Measurements from ENCODE around the gene PLOD3.

Gene PLOD3

GRCh38 chr7:101234636-101235035, 17.3 kb upstream of the PLOD3 start:
- Histone ChIP-seq H3K4me2 (ENCODE audit: insufficient read depth, low read length) (no peak overlapping the region), H3K27me3 (ENCODE audit: insufficient read depth, low read length, poor library complexity) (no peaks in the 10 kb centered on the region), H2AFZ (ENCODE audit: low read depth, low read length) (no peak overlapping the region), H3K36me3 (ENCODE audit: insufficient read depth, low read length) (peaks cover 46% of the 10 kb centered on the region), H4K20me1 (ENCODE audit: insufficient read depth, low read length) (peaks cover 16% of the 10 kb centered on the region), H3K9ac (ENCODE audit: low read depth, low read length) (no peak overlapping the region), H3K4me3 (ENCODE audit: low read depth in 1 of 2, low read length in 2 of 2) (no peak overlapping the region), H3K9me3 (ENCODE audit: insufficient read depth, low read length, severe bottlenecking) (no peaks in the 10 kb centered on the region), H3K4me1 (ENCODE audit: insufficient read depth, low read length) (no peaks in the 10 kb centered on the region), H3K79me2 (ENCODE audit: insufficient read depth, low read length) (no peaks in the 10 kb centered on the region), H3K27ac (ENCODE audit: low read length) (no peak overlapping the region)
- TF ChIP-seq CTCF (IDR thresholded peaks at IDR 0.05; ENCODE audit: borderline replicate concordance, extremely low read depth, low read length, poor library complexity, severe bottlenecking): no peak
- TF ChIP-seq EZH2 (IDR thresholded peaks at IDR 0.05; ENCODE audit: borderline replicate concordance, low read depth, low read length, severe bottlenecking): no peak
- ATAC-seq (ENCODE audit: insufficient read depth, low read depth) (peak; percentile 34; the same call in 1 of the 3 replicates), DNase-seq (no peak)

- Histone ChIP-seq H3K79me2 (ENCODE audit: insufficient read depth, low read length) (no peaks in the 10 kb centered on the region), H3K9ac (ENCODE audit: low read depth, low read length) (no peak overlapping the region), H3K27ac (ENCODE audit: low read length) (no peak overlapping the region), H3K4me3 (ENCODE audit: low read depth in 1 of 2, low read length in 2 of 2) (no peak overlapping the region), H3K4me2 (ENCODE audit: insufficient read depth, low read length) (no peak overlapping the region), H3K27me3 (ENCODE audit: insufficient read depth, low read length, poor library complexity) (no peaks in the 10 kb centered on the region), H3K4me1 (ENCODE audit: insufficient read depth, low read length) (no peaks in the 10 kb centered on the region), H3K36me3 (ENCODE audit: insufficient read depth, low read length) (peaks cover 43% of the 10 kb centered on the region), H2AFZ (ENCODE audit: low read depth, low read length) (no peak overlapping the region), H3K9me3 (ENCODE audit: insufficient read depth, low read length, severe bottlenecking) (no peaks in the 10 kb centered on the region), H4K20me1 (ENCODE audit: insufficient read depth, low read length) (peaks cover 12% of the 10 kb centered on the region)
- DNase-seq (no peak), ATAC-seq (ENCODE audit: insufficient read depth, low read depth) (no peak)
- TF ChIP-seq EZH2 (IDR thresholded peaks at IDR 0.05; ENCODE audit: borderline replicate concordance, low read depth, low read length, severe bottlenecking) (no peak), CTCF (IDR thresholded peaks at IDR 0.05; ENCODE audit: borderline replicate concordance, extremely low read depth, low read length, poor library complexity, severe bottlenecking) (no peak)
Measured at GRCh38 chr7:101233907-101234547, 16.6 kb upstream of the PLOD3 start.

GRCh38 chr7:101232141-101232850, 14.9 kb upstream of the PLOD3 start:
- no peaks in the 10 kb centered on the region for H3K27me3 ChIP-seq (ENCODE audit: insufficient read depth, low read length, poor library complexity)
- peaks cover 31% of the 10 kb centered on the region for H3K36me3 ChIP-seq (ENCODE audit: insufficient read depth, low read length)
- H3K9me3 ChIP-seq (ENCODE audit: insufficient read depth, low read length, severe bottlenecking): no peaks in the 10 kb centered on the region
- H3K9ac ChIP-seq (ENCODE audit: low read depth, low read length): no peak overlapping the region
- H4K20me1 ChIP-seq (ENCODE audit: insufficient read depth, low read length): peaks cover 9% of the 10 kb centered on the region
- TF ChIP-seq CTCF (IDR thresholded peaks at IDR 0.05; ENCODE audit: borderline replicate concordance, extremely low read depth, low read length, poor library complexity, severe bottlenecking) (no peak), EZH2 (IDR thresholded peaks at IDR 0.05; ENCODE audit: borderline replicate concordance, low read depth, low read length, severe bottlenecking) (no peak)
- H3K4me2 ChIP-seq (ENCODE audit: insufficient read depth, low read length): no peak overlapping the region
- H3K27ac ChIP-seq (ENCODE audit: low read length): no peak overlapping the region
- no peaks in the 10 kb centered on the region for H3K79me2 ChIP-seq (ENCODE audit: insufficient read depth, low read length)
- H3K4me1 ChIP-seq (ENCODE audit: insufficient read depth, low read length): no peaks in the 10 kb centered on the region
- no peak overlapping the region for H2AFZ ChIP-seq (ENCODE audit: low read depth, low read length)
- ATAC-seq (ENCODE audit: insufficient read depth, low read depth) (no peak), DNase-seq (no peak)
- no peak overlapping the region for H3K4me3 ChIP-seq (ENCODE audit: low read depth in 1 of 2, low read length in 2 of 2)
